CD4-positive, alpha-beta T cell treated with Interleukin-1 beta for 1 hour (primary cell): ENCODE measurements around the gene AURKB.
"Not testable (repeated sequence)": the region's sequence is repeated elsewhere in the genome, so short reads cannot be mapped to it uniquely, and the experiment has no call there.

Experiments used
- DNase-seq, 2 donors: peaks; one replicate each; pipeline ENCODE4 v3.0.0-alpha.2; 2020 to 2022

AURKB gene

DNA sequence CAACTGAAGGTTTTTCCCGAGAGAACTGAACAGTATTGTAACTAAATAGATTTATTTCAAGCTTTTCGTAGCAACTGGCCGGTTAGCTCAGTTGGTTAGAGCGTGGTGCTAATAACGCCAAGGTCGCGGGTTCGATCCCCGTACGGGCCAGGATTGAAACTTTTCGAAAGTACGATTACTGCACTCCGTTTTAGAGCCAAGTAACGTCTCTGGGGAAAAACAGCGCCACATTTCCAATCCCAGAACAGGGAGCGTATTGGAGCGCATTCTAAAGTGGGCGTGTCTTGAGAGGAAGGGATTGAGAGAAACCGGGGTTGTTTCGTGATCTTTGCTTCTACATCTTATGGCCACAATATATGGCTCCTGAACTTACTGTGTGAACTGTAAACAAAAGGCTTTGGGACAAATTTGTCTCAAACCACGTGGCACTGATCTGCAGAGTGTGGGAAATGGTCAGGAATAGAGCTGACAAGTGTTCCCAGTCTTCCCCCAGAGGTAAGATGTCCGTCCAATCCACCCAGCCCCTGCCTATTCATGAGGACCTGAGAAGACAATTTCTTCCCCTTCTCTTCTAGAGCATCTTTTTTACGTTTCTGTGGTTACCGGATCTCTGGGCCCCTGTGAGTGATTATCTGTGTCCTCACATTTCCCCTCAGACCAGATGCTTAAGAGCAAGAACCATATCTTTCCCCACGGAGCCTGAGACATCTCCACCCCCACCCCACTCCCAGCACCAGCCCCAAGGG is 22.7 kb downstream of the AURKB start:
- DNase-seq = peak; percentile 86 to 92

DNA sequence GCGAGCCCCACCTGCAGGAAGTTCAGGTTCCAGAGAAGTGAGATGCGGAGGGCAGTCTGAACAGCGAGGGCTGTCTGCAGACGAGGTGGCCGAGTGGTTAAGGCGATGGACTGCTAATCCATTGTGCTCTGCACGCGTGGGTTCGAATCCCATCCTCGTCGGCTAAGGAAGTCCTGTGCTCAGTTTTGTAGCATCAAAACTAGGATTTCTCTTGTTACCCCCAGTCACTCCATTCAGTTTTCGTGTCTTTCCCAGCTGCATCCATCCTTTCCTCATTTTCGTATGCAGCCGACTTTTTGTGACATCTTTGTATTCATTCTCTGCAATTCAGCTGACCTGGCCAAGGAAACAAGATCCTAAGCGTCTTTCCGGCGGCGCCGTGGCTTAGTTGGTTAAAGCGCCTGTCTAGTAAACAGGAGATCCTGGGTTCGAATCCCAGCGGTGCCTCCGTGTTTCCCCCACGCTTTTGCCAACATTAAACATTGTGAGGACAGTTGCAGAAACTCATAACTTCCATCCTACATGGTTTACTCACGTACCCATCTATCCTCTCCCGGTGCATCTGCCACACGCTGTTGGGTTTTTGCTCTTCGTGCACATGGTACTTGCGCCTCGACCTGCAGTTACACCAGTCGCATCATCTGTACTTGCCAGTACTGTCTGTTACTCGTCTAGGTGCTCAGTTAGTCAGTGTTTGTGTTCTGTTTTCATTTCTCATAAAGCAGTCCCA is 23.4 kb downstream of the AURKB start:
- DNase-seq = peak; percentile 93 to 94

DNA sequence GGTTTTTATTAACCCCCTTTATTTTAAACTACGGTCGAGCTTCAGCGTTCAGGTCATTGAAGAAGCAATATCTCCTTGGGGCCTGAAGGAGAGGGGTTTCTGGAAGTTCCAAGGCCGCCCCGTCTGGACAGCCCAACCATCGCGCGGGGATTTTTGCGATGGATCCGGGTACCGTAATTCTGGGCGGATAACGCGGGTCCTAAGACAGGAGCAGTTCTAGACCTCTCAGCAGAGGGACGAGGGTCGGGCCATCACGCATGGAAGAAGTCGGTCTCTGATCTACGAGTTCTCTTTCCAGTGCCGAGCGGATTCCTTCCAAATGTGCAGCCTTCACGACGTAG is 24.0 kb downstream of the AURKB start:
- DNase-seq = no peak

DNA sequence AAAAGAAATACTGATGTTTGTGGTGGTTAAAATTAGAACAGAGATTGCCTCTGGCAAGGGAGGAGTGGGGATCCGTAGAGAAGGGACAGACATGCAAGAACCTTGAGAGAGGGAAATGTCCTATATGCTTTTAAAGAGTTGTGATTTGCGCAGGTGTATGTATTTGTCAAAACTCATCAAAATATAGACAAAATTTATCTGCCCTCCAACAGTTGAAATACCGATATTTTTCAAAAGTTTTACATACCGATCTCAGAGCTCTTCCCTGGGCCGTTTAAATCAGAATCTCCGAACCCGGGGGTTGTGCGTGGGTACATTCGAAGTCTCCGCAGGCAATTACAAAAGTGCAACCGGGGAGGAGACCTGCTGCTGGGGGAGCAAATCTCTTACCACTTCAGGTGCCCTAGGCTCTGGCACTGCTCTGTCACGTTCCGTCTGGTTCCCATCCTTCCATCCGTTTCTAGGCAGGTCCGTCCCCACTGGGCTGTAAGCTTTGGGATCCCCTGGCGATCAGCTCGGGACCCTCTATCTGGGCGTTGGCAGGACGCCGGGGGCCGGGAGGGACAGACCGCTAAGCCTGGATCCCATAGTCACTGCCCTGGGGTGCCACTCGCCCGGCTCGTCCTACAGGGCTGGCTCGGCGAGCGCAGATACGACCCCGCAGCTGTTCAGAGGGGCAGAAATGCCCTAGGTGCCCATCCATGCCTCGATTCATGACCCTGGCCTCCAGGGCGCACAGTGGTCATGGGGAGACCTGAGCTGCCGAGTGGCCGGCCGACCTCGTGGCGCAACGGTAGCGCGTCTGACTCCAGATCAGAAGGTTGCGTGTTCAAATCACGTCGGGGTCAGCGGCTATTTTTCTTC is 24.6 kb downstream of the AURKB start:
- DNase-seq = peak; percentile 90 to 93

DNA sequence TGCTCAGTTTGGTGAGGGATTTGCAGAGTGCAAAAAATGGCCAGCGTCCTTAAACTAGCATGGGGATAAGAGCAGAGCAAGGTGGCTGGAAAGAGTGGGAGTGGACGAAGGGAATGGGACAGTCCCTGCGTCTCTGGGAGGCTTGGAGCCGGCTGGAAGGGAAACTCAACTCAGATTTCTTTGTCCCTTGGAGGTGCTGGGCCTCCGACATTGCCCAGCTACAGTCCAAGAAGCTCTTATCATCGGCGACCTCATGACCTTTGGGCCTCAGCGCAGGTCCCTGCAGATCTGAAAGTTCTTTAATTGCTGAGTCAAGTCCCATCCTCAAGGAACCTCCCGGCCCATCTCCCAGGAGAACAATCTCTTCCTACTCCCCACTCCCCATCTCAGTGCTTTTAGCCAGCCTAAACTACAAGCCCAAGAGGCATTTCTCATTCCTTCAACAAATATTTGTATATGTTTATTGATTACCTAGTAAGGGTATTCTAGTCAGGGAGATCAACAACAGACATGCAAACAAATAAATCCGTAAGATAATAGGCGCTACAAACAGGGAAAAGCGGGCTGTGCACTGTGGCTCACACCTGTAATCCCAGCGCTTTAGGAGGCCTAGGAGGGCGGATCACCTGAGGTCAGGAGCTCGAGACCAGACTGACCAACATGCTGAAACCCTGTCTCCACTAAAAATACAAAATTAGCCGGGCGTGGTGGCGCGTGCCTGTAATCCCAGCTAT is 33.2 kb downstream of the AURKB start:
- DNase-seq = no peak

DNA sequence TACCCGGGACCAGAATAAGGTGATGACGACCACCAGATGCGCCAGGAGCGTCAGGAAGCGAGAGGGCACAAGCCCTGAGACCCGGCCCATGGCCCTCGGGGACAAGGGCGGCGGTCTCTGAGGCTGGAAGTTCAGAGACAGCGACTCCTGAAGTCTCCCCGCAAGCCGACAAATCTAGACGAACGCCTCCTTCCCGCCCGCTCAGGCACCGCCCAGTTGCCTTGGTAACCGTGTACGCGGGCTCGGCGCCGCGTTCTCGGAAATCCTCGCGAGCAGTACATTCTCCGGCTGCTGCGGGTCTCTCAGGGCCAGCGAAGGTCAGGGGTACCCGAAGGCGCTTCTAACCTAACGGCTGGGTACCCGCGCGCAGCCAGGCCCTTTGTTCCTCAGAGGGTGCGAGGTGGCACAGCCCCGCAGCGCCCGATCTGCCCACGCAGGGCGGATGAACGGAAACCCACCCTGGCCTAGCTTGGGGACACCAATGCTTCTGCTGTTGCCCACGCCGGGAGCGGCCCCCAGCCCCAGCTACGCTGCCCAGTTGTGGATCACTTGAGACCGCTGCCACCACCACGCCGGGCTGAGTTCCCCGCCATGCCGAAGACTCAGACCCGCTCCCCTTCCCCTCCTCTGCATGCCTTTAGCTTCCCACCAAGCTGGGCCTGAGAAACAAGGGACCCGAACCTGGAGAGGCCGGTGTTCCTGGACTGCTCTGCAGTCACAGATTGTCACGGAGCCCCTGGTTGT is 34.0 kb downstream of the AURKB start, which contains the start of gene TMEM107:
Gene TMEM107, minus strand, starts transcription at position 184 of the 744 bp plus-strand sequence. Its CDS starts 94 bp downstream, at position 90.
- DNase-seq = peak; percentile 89 to 90

DNA sequence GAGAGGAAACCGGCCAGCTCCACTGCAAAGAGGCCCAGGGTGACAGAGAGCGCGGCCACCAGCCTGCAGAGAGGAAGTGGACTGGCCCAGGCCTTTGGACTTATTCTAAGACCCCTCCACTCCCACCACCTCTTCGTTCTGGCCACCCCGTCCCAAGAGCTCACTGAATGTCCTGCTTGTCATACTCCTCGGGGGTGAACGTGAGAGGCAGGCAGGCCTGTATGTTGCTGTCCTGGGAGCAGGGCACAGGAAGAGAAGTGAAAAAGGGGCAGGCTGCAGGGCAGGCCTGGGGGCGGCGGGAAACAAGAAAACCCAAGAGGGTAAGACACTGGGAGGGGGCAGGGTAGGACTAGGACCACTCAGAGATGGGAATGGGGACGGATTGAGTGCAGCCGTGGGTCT is 34.6 kb downstream of the AURKB start:
- no peak for DNase-seq

DNA sequence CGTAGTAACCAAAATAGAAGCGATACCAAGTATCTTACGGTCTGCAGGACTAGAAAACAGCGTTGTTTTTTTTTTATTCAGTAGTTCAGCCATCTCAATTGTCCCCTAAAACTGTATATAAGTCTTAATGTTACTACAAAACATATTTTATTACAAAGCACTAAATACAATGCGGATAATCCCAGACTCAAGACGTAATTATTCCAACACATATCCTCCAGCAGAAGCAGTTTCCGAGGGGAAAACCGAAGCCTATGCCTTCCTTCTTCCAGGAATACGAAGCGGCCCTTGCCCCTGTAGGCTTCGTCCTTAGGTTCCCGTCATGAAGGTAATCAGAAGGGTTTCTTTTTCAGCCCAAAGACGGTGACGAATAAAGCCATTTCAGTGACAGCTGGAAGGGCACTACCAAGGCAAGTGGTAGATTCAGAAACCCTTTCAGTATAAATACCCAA is 36.5 kb downstream of the AURKB start:
- no peak for DNase-seq

DNA sequence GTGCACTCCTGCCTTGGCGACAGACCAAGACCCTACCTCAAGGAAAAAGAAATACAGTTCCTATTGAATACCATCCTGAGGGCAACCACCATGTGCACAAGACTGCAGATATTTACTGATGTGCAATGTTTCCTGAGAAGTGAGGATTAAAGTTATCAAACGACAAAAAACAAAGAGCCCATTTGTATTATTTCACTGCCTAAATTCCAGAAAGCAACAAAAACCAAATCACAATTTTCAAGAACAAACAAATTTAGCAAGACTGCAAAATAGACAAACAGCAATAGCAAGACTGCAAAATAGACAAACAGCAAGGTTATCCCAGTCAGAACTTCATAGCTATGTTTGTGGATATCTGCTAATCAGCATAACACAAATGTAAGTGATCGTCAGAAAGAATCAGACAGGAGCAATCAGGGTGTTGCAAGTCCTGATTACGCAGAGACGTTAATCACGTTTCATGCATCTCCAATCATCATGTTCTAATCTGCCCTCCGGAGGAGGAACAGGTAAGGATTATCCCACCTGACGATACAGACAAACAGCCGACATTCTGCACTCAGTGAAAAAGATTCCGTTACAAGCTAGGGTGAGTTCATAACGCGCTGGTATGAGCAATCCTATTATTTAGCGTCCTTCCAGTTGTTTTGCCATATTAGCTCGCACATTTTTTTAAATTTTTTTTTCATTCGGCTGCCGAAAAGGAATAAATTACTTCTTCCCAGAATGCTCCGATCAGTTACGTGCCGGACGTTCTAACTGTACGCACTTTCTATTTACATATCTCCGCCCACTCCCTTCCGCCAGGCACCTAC is 37.1 kb downstream of the AURKB start:
- peak; percentile 90 to 91 for DNase-seq

DNA sequence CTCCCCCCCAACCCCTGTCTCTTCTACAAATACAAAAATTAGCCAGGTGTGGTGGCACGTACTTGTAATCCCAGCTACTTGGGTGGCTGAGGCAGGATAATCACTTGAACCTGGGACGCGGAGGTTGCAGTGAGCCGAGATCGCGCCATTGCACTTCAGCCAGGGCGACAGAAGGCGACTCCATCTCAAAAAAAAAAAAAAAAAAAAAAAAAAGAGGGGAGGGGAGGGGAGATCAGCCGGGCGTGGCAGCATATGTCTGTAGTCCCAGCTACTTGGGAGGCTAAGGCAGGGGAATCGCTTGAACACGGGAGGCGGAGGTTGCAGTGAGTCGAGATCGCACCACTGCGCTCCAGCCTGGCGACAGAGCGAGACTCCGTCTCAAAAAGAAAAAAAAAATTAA is 40.2 kb downstream of the AURKB start:
- DNase-seq = not testable (repeated sequence)

DNA sequence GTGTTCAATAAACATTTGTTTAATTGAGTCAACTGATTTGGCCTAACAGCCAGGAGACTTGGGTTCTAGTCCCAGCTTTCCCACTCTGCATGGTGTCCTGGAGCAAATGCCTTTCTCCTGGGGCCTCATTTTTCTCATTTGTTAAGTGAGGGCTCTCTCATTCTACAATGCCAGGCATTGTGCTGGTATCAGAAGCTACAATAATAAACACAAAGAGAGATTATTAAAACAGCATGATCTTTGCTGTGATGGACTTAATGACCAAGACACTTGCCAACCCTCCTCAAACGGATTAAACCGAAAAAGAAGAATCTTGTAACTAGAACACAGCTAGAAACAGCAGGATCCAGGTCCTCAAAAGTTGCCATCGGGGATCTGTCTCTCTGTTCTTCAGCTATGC is 42.8 kb downstream of the AURKB start:
- DNase-seq = no peak

DNA sequence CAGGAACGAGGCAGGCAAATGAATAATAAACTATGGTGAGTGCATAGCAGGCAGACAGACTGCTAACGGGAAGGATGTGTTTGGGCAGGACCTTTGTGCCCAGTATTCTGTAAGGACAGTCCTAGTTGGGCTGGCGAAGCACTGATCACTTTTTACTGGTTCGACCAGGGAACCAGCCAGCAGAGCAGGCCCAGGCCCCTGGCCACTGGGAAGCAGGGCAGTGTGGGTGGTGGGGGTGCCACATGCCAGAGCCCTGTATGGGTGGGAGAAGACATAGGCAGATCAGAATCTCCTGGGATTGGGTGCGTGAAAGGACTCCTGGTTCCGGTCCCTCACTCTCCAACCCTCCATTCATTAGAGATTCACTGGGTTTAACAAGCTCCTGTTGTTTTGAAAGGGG is 43.6 kb downstream of the AURKB start:
- DNase-seq = no peak

DNA sequence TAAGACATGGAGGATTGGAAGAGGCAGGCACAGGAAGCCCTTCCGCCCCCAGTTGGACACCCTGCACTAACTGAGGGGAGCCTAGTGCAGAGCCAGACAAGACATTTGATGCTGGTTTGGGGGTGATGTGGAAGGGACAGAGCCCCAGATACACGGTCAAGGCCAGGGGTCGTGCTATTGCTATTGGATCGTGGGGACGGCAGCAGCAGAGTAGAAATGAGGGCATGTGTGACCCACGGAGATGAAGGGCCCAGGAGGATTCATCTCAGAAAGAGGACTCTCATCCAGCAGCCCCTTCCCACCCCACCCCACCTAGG is 45.6 kb downstream of the AURKB start:
- DNase-seq = no peak

DNA sequence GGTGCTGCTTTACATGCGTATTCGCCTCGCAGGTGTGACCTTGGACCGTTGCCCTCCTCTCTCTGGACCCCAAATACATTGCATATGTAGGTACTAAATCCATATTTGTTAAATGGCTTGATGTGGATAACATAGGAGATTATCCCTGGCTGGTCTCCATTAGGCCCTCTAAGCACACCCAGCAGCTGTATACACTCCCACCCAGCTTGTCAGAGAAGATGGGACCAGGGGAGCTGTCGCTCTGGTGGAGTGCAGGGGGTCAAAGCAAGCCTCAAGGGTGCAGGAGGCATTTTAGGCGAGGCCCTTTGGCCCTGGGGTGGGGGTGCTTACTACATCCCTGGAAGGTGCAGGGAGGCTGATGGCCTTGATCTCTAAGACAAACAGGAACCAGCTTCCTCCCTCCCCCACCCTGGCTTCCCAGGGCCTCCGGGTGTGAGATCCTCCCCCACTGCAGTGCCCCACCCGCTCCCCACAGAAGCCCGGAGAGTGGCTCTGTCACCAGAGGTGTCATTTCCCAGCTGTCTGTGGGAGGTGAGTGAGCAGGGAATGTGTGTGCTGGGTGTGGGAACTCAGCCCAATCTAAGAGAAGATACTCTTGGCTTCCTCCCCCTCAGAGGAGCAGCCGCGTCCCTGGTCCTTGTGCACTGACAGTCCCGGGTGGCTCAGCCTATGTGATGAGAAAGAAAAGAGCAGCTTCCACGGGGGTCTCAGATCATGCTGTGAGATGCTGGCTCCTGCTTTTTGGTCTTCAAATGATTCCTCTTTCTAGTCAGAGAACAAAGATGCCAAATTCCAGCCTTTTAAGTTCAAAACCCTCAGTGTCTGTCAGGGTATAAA is 46.2 kb downstream of the AURKB start:
- peak; percentile 78 to 81 for DNase-seq

DNA sequence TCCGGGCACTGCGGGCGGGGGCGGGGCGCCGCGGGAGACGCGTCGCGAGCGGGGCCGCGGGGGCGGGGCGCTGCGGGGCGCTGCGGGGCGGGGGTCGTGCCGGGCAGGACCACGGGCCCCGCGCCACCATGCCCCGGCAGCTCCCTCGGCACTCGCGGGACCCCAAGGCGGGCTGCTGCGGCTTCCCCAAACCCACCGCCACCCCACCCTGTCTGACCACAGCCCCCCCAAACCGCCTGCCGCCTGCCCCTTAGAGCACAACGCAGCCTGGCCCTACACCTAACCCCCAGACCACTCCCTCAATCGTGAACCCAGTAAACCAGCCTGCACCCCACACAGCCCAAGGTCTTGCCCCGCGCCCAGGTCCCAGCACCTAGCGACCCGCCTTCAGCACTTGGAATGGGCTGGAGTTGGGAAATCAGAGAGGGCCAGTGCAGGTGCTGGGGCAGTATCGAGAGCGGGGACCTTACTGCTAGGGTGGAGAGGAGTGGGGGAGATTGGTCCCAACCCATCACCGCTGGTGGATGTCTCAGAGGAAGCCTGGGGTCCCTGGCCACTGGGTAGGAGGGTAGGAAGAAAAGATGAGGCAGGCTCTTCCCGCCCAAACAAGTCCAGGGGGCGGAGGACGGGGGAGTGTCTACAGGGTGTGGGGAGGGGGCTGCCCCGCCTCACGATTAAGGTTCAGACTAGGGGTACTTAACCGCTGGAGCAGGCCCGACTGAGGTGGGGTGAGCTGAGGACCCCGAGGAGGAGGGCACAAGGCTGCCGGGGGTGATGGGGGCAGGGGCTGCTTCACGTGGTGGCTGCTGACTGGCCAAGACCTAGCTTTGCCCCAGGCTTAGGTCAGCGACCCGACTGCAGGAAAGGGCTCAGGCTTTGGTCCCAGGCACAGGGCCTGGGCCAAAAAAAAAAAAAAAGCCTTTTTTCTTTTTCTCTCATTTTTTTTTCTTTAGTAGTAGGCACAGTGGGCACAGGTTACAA is 47.1 kb downstream of the AURKB start:
- DNase-seq = no peak

DNA sequence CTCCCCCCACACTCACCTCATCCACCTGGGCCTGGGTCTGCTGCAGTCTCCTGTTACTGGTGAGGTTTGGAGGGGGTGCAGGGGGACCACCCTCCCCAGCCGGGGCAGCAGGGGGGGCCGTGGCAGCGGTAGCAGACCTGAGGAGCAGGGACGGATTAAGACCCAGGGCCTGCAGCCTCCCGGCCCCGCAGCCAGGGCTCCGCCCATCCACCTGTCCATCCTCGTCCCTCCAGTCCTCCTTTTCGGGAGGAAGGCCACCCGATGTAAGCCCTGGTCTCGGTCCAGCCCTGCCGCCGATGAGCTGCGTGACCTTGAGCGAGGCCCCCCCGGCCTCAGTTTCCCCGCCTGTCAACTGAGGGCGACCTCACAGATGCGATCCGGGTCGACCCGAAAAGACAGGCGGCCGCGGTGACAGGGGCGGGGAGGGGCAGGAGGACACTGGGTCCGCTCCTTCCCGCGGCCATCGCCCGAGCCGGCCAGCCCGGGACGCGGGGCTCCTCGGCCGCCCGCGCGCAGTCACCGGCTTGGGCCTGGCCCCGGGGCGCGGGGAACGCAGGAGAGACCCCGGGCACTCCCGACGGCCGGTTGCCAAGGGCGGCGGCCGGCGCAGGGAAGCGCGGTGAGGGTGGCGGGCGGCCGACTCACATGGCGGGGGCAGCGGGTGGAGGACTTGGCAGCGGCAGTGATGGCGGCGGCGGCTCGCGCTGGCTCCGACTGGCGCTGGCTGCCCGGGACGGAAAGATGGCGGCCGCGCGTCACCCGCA is 48.0 kb downstream of the AURKB start, which contains the start of gene VAMP2:
Gene VAMP2, minus strand, starts transcription at position 716 of the 764 bp plus-strand sequence. Its CDS starts 69 bp downstream, at position 647.
- peak; percentile 86 for DNase-seq

DNA sequence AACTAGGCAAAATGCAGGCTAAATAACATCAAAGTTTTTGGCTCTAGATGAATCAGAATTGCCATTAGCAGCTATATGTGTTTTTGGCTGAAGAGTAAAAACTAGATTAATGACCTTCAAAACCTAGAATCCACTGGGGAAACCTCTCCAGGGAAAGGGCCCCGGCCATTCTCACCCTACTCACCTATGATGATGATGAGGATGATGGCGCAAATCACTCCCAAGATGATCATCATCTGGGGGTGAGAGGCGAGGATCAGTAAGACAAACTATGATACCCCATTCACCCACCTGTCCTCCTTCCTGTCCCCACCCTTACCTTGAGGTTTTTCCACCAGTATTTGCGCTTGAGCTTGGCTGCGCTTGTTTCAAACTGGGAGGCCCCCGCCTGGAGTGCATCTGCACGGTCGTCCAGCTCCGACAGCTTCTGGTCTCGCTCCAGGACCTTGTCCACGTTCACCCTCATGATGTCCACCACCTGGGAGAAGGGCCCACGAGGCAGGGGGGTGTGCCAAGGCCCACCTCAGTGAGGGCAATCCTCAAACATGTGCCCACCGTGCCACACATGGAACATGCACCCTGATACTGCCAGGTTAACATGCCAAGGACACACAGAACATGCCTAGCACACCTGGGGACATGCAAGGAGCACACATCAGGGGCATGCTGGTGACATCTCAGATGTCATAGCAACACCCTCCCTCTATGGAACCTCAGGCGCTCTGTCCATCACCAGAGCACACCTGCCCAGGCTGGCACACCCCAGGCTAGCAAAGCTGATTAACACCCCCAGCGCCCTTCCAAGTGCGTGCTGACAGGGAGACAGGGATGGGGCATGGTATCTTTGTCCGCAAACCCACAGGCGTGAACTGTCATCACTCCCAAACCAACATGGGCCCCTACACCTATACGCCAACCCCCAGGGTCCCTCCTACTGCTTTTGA is 48.8 kb downstream of the AURKB start:
- peak in 1 of 2 donors; percentile 36 for DNase-seq
